AG04449 (cell line): ENCODE measurements around the gene STOML1.

Source experiments
- CTCF ChIA-PET: fragments of 350-600 bp; formaldehyde crosslinking; extraction: SDS; loops from one replicate; lab custom pipeline; 2021; ENCODE audit warnings: antibody characterized with exemption; lab: Yijun Ruan, JAX
- POLR2A ChIA-PET: fragments of 400-600, 350-600 bp; formaldehyde crosslinking; extraction: SDS; loops from one replicate; lab custom pipeline; 2020; ENCODE audit warnings: antibody characterized with exemption, inconsistent platforms; lab: Yijun Ruan, JAX
- DNase-seq: peaks from one replicate; pipeline ENCODE4 v3.0.0-alpha.2; 2010; ENCODE audit warnings: low read depth, low spot score
- H3K4me3 ChIP-seq: 2 replicates; pipeline ENCODE4 v1.5.1; 2011; ENCODE audit warnings: low read depth, mild to moderate bottlenecking, control low read depth, low read length
- TF ChIP-seq, protein P1 (sequence below): IDR thresholded peaks from one replicate; pipeline ENCODE4 v1.5.1; 2011; ENCODE audit warnings: mild to moderate bottlenecking, moderate library complexity, low read length, control low read depth, inconsistent platforms; ENCODE audit not compliant: insufficient read depth; ENCODE audit errors: missing control alignments

Gene STOML1

DNA sequence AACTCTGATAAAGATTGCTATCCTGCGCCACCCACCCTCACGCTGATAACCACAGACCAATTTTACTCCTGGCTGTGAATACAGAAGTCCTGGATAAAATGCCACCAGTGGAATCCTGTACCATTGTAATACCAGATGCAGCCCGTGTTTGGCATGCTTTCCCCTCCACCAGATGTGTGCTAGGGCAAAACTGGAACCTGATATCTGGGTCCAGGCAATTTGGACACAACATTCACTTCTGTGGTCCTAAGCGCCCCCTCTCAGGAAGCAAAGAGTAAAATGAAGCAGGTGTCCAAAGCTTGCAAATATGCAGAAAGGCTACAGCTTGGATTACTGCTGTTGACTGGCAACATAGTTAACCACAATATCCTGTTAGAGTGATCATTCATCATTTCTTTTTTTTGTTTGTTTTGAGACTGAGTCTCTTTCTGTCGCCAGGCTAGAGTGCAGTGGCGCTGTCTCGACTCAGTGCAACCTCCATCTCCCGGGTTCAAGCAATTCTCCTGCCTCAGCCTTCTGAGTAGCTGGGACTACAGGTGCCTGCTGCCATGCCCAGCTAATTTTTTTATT, 33.0 kb downstream of the STOML1 start:
- TF ChIP-seq, protein P1, sequence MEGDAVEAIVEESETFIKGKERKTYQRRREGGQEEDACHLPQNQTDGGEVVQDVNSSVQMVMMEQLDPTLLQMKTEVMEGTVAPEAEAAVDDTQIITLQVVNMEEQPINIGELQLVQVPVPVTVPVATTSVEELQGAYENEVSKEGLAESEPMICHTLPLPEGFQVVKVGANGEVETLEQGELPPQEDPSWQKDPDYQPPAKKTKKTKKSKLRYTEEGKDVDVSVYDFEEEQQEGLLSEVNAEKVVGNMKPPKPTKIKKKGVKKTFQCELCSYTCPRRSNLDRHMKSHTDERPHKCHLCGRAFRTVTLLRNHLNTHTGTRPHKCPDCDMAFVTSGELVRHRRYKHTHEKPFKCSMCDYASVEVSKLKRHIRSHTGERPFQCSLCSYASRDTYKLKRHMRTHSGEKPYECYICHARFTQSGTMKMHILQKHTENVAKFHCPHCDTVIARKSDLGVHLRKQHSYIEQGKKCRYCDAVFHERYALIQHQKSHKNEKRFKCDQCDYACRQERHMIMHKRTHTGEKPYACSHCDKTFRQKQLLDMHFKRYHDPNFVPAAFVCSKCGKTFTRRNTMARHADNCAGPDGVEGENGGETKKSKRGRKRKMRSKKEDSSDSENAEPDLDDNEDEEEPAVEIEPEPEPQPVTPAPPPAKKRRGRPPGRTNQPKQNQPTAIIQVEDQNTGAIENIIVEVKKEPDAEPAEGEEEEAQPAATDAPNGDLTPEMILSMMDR = no peak
- DNase-seq = no peak
- ChIA-PET POLR2A (interaction anchor here (0.7 to 1.0 kb wide), 2 partner anchors 24 to 35 kb away, joined by 3 to 4 read pairs; no protein-coding TSS in a partner anchor), CTCF (interaction anchor here (1.0 to 17.8 kb wide), 9 partner anchors 8 to 364 kb away, joined by 3 to 317 read pairs (median 5); partner anchors contain the start of gene TBC1D21)
- no peak overlapping the region for H3K4me3 ChIP-seq

DNA sequence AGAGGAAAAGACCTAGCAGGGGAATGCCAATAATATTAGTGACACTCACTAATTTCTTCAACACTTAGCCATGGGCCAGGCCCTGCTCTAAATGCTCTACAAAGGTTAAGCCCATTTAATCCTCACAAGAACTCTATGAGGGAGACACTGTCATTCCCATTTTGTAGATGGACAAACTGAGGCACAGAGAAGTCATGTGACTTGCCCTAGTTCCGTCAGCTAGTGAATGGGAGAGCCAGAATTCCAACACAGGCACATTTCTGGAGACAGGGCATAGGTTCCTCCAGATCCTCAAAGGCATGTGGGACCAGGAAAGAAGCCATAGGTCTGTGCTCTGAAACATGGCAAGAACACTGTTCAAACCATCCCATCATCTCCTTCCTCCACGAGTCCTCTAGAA, 34.3 kb downstream of the STOML1 start:
- no peak for DNase-seq
- H3K4me3 ChIP-seq = no peak overlapping the region
- ChIA-PET POLR2A (interaction anchor here (1.6 kb wide), 1 partner anchor 21 kb away, joined by 5 read pairs; no protein-coding TSS in a partner anchor), CTCF (interaction anchor here (0.6 to 17.8 kb wide), 10 partner anchors 9 to 673 kb away, joined by 3 to 317 read pairs (median 4); partner anchors contain the start of genes STOML1 and TBC1D21)
- TF ChIP-seq, protein P1 = no peak

DNA sequence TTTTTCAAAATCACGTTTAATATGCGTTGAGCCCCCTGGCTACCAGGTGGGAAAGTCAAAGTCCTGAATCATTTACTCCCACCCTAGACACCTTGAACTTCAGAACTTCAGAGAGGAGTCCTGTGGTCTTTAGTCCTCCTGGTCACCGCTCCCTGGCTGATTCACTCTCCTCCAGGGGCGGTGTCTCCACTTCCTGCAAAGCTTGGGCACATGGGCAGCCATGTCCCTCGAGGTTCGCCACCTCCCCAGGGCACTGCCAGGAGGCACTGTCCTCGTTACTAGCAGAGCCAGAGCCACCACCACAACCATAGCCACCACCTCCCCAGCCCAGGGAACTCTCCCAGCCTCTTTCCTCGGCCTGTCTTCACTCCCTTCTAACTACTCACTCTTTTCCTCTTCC, 34.8 kb downstream of the STOML1 start:
- CTCF ChIA-PET = interaction anchor here (0.6 to 17.8 kb wide), 12 partner anchors 9 to 673 kb away, joined by 3 to 317 read pairs (median 4); partner anchors contain the start of genes STOML1 and TBC1D21

DNA sequence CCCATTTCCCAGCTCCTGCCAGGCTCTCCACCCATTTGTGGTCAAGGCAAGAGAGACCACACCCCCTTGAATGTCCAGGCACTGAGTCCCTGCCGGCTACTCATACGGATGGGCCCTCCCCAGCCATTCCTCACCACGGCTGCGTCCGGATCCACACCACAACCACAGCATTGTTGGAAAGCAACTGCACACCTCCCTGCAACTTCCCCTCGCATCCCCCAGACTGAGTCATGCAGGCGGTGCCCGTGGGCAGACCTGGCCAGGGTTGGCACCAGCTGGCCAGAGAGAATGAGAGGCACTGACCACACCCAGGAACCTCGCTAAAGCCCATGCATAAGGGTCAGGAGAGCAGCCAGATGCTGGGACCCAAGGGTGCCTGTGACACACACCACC, 35.4 kb downstream of the STOML1 start:
- TF ChIP-seq, protein P1 = no peak
- H3K4me3 ChIP-seq = no peak overlapping the region
- ChIA-PET CTCF (interaction anchor here (0.9 to 17.8 kb wide), 10 partner anchors 8 to 83 kb away, joined by 3 to 317 read pairs (median 6); partner anchors contain the start of genes LOXL1 and TBC1D21), POLR2A (interaction anchor here (0.6 to 1.8 kb wide), 7 partner anchors 9 to 82 kb away, joined by 3 to 12 read pairs (median 4); no protein-coding TSS in a partner anchor)
- DNase-seq = peak; percentile 63

More for the DNA sequence above, 34.8 kb downstream of the STOML1 start:
- TF ChIP-seq, protein P1 = no peak
- POLR2A ChIA-PET = interaction anchor here (1.4 to 1.8 kb wide), 3 partner anchors 14 to 21 kb away, joined by 5 to 12 read pairs (median 6); no protein-coding TSS in a partner anchor
- no peak for DNase-seq
- no peak overlapping the region for H3K4me3 ChIP-seq

DNA sequence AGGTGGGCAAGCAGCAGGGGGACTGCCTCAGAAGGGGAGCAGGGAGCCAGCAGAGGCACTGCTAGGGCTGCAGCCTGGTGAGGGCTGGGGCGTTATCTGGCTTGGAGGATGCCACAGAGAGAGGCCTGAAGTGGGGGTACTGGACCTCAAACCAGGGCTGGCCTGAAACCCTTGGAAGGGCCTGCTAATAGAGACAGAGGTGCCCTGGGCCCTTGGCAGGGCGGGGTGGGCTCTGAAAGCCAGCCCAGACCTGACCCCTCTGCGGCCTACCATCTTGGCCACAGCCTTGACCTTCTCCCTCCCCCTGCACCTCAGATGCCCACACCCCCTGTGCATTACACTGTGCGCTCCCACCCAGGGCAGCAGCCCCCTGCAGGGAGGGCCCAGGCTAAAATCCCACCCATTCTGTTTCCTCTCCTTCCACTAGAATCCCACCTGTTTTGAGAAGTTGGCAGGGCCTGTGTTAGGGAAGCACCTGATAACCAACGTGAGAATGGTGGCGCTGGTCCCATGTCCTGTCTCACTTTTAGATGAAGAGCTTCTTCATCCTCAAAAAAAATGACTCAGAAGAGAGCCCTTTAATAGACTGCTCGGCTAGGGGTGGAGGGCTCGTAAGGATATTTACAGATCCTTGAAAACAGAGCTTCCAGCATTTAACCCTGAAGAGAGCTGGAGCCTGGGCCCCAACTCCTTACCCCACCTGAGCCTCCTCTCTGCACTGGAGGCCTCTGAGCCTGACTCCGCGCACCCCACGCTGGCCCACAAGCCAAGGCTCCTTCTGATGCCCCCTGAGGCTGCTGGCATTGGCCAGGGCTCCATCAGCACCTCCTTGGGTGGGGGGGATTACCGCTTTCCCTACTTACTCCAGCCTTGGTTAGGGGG, 36.0 kb downstream of the STOML1 start:
- no peak overlapping the region for H3K4me3 ChIP-seq
- no peak for DNase-seq
- ChIA-PET POLR2A (interaction anchor here (0.6 to 1.8 kb wide), 7 partner anchors 10 to 82 kb away, joined by 3 to 12 read pairs (median 4); no protein-coding TSS in a partner anchor), CTCF (interaction anchor here (0.9 to 17.8 kb wide), 10 partner anchors 7 to 84 kb away, joined by 3 to 317 read pairs (median 6); partner anchors contain the start of genes LOXL1 and TBC1D21)
- TF ChIP-seq, protein P1 = no peak
